Sigmoid colon (tissue), 7 donors: Measurements from ENCODE around the gene KAT8. TPM values are rescaled to one million over a fixed set of nuclear protein-coding genes. Genes with fewer than 3 reads are reported as not detected.

ENCODE experiments used
- DNase-seq: peaks from one replicate; pipeline ENCODE4 v3.0.0-alpha.2; 2019
- H3K27ac ChIP-seq, 4 donors: fragments of 200-600 bp; sonication (generic); one replicate each; pipeline ENCODE4 v1.5.1; 2016 to 2019; ENCODE audit warnings: mild to moderate bottlenecking in 1 of 4
- H3K27me3 ChIP-seq, 3 donors: fragments of 200-600 bp; sonication (generic); one replicate each; pipeline ENCODE4 v1.5.1; 2019; ENCODE audit warnings: mild to moderate bottlenecking in 1 of 3
- H3K36me3 ChIP-seq, 4 donors: fragments of 200-600 bp; sonication (generic); one replicate each; pipeline ENCODE4 v1.5.1; 2016 to 2019
- H3K4me1 ChIP-seq, 4 donors: fragments of 200-600 bp; sonication (generic); one replicate each; pipeline ENCODE4 v1.5.1; 2017 to 2019
- H3K4me3 ChIP-seq, 4 donors: fragments of 200-600 bp; sonication (generic); one replicate each; pipeline ENCODE4 v1.5.1; 2017 to 2019; ENCODE audit warnings: mild to moderate bottlenecking in 2 of 4, moderate library complexity in 1 of 4
- H3K9me3 ChIP-seq, 4 donors: fragments of 200-600 bp in 3 of 4; sonication (generic) in 3 of 4; one replicate each; pipeline versions ENCODE4 v1.5.1 to v1.6.1; 2013 to 2019
- EP300 ChIP-seq, 4 donors: sonication (generic); formaldehyde crosslinking; IDR thresholded peaks; one replicate each; pipeline ENCODE4 v1.6.1; 2017; ENCODE audit warnings: antibody characterized with exemption in 4 of 4
- POLR2A ChIP-seq, 2 donors: fragments of 450-650 bp; IDR thresholded peaks; one replicate each; pipeline ENCODE4 v1.6.1; 2016; ENCODE audit warnings: antibody characterized with exemption in 2 of 2, mild to moderate bottlenecking in 2 of 2, moderate library complexity in 2 of 2
- POLR2AphosphoS5 ChIP-seq, 4 donors: sonication (generic); formaldehyde crosslinking; IDR thresholded peaks; one replicate each; pipeline ENCODE4 v1.6.1; 2017; ENCODE audit warnings: antibody characterized with exemption in 4 of 4
- WGBS, 2 donors: extraction: QIAGEN DNeasy Blood & Tissue Kit; methylation state at CpG; one replicate each; pipeline ENCODE4 v1.1.7; 2013; 5-methylcytosine and 5-hydroxymethylcytosine counted together
- intact Hi-C: fragments of 100-400 bp; cut with DNase I; formaldehyde crosslinking; loops from one replicate; pipeline ENCODE4 v1.15.1; 2023
- polyA plus RNA-seq, 3 donors: library from polyadenylated mRNA; stranded (reverse); fragments of 200-250 nt; gene quantifications; one replicate each; pipeline ENCODE4 v1.2.3, GENCODE V29; 2013
- total RNA-seq, 4 donors: library from RNA; depleted of rRNA; stranded (reverse); fragments of >200 nt; gene quantifications; one replicate each; pipeline ENCODE4 v1.1.0, GENCODE V29; 2016
- TF ChIP-seq, protein P1 (sequence below), 4 experiments: fragments of 450-650 bp in 3 of 4; fragments of 200-600 bp in 1 of 4; IDR thresholded peaks; one replicate each; pipeline ENCODE4 v1.5.1; 2016 to 2019; ENCODE audit warnings: antibody characterized with exemption in 4 of 4, mild to moderate bottlenecking in 3 of 4, moderate library complexity in 2 of 4
- donor health status: healthy with polysubstance abuse.
- donor health status: Bipolar disorder and iron deficiency.
- donor health status: healthy.

The KAT8 gene
- total RNA-seq = 10 to 100 TPM; 57.1 to 65.7 (median 62.5) TPM
- 10 to 100 TPM; 31.2 to 54.0 (median 38.8) TPM for polyA plus RNA-seq

DNA sequence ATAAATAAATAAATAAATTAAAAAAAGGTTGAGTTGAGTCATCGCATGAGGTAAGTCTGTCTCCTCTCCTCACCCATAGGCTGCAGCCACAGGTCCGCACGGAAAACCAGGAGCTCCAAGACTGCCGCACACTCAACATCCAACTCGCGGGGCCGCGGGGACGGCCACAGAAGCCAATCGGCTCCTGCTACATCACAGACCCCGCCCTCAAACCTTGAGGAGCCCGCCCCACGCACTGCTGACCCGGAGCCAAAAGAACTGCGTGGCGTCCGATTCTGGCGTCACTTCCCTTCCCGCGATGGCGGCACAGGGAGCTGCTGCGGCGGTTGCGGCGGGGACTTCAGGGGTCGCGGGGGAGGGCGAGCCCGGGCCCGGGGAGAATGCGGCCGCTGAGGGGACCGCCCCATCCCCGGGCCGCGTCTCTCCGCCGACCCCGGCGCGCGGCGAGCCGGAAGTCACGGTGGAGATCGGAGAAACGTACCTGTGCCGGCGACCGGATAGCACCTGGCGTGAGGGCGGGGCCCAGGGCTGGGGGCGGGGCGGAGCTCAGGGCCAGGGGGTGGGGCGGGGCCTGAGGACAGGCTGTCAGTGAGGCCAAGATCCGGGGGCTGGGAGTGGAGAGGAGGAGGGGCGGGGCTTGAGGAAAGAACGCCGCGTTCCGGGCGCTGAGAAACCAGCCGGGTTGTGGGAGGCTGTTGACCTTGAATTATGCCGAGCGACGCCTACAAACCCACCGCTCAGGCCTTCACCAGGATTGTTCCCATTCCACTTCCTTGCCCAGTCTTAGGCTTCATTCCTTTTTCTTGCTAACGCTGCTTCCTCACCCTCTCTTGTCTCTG is at the start of gene KAT8:
KAT8 (plus strand) TSS at position 281 of the 839 bp plus-strand sequence; CDS start at position 299, 18 bp downstream.
- intact Hi-C loops = loop anchor here (1.0 to 10.0 kb wide), 2 partner anchors 25 to 337 kb away; partner anchors contain the start of gene ARMC5
- WGBS, 2 donors = 0% methylated on average over 68 of the region's 68 CpGs
- H3K36me3 ChIP-seq = peaks cover 12 to 40% (median 29%) of the 10 kb centered on the region in 4 donors
- H3K9me3 ChIP-seq = no peaks in the 10 kb centered on the region
- peak within 1 kb of the TSS; percentile 92 to 98 (median 96) for H3K27ac ChIP-seq
- TF ChIP-seq POLR2AphosphoS5 (IDR thresholded peaks at IDR 0.05) (peak; percentile 89 to 98 (median 95)), EP300 (IDR thresholded peaks at IDR 0.05) (peak in 3 of 4 donors; percentile 27 to 72 (median 38)), POLR2A (IDR thresholded peaks at IDR 0.05) (peak; percentile 60 to 83)
- TF ChIP-seq, protein P1, sequence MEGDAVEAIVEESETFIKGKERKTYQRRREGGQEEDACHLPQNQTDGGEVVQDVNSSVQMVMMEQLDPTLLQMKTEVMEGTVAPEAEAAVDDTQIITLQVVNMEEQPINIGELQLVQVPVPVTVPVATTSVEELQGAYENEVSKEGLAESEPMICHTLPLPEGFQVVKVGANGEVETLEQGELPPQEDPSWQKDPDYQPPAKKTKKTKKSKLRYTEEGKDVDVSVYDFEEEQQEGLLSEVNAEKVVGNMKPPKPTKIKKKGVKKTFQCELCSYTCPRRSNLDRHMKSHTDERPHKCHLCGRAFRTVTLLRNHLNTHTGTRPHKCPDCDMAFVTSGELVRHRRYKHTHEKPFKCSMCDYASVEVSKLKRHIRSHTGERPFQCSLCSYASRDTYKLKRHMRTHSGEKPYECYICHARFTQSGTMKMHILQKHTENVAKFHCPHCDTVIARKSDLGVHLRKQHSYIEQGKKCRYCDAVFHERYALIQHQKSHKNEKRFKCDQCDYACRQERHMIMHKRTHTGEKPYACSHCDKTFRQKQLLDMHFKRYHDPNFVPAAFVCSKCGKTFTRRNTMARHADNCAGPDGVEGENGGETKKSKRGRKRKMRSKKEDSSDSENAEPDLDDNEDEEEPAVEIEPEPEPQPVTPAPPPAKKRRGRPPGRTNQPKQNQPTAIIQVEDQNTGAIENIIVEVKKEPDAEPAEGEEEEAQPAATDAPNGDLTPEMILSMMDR (IDR thresholded peaks at IDR 0.05) = no peak
- peaks cover 0 to 31% (median 21%) of the 10 kb centered on the region in 4 donors for H3K4me1 ChIP-seq
- H3K27me3 ChIP-seq = no peaks in the 10 kb centered on the region
- DNase-seq = peak; percentile 99
- H3K4me3 ChIP-seq = peak within 1 kb of the TSS; percentile 67 to 97 (median 90)

DNA sequence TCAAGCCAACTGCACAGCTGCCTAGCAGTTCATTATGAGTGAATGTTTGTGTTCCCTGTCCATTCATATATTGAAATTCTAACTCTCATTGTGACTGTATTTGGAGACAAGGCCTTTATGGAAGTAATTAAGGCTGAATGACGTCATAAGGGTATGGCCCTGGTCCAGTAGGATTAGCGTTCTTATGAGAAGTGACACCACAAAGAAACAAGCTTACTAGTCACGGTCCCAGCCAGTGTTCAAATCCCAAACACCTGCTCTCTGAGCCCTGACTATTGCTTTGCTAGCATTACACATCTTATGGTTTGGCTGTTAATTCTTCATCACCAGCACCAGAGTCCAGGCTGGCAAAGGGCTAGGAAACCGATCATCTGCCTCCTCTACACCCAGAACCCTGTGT is 45.6 kb upstream of the KAT8 start:
- 27 to 48% methylated on average over 4 of the region's 4 CpGs for WGBS, 2 donors
- DNase-seq = no peak
- intact Hi-C loops = loop anchor here (2.0 kb wide), 1 partner anchor 71 kb away; no protein-coding TSS in a partner anchor
- H3K9me3 ChIP-seq = no peaks in the 10 kb centered on the region
- TF ChIP-seq POLR2A (IDR thresholded peaks at IDR 0.05) (no peak), POLR2AphosphoS5 (IDR thresholded peaks at IDR 0.05) (no peak), EP300 (IDR thresholded peaks at IDR 0.05) (no peak)
- TF ChIP-seq, protein P1 (IDR thresholded peaks at IDR 0.05) = no peak
- peak overlapping the region in 2 of 4 donors; percentile 93 to 96 for H3K27ac ChIP-seq
- H3K4me3 ChIP-seq = peak overlapping the region in 2 of 4 donors; percentile 91 to 99
- H3K36me3 ChIP-seq = peaks cover 4 to 9% (median 8%) of the 10 kb centered on the region in 4 donors
- H3K4me1 ChIP-seq = peaks cover 0 to 31% (median 27%) of the 10 kb centered on the region in 4 donors
- no peaks in the 10 kb centered on the region for H3K27me3 ChIP-seq

DNA sequence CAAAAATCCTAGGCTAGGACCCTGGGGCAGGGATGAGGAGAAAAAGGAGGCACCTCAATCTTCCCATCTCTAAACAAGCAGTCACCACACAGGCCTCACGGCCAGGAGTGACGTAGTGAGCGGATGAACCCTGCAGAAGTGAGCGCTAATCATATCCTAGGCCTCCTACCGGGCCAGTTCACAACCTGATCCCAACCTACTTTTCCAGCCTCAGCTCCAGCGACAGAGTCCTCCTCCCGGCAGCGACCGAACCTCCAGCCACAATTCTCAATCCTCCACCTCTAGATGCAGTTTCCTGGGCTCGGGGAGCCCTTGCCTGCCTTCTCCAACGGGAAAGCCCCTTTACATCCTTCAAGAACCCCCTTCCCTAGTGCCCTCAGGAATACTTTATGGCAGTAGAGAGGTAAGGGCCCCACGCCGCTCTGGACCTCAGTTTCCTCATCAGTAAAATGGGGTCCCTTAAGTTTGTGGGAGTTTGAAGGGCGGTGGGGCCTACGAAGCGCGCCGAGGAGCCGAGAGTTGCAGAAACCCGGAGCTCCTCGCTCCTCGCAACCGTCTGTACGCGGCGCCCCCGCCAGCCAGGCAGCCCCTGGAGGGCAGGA is 44.8 kb upstream of the KAT8 start:
- peak; percentile 61 for DNase-seq
- peak overlapping the region; percentile 93 to 97 (median 96) for H3K27ac ChIP-seq
- H3K36me3 ChIP-seq = peaks cover 11 to 16% (median 14%) of the 10 kb centered on the region in 4 donors
- no peaks in the 10 kb centered on the region for H3K27me3 ChIP-seq
- peak overlapping the region; percentile 91 to 99 (median 97) for H3K4me3 ChIP-seq
- H3K9me3 ChIP-seq = no peaks in the 10 kb centered on the region
- peaks cover 0 to 31% (median 27%) of the 10 kb centered on the region in 4 donors for H3K4me1 ChIP-seq
- intact Hi-C loops = loop anchor here (2.0 kb wide), 1 partner anchor 70 kb away; no protein-coding TSS in a partner anchor
- 1 to 4% methylated on average over 27 of the region's 27 CpGs for WGBS, 2 donors
- TF ChIP-seq, protein P1 (IDR thresholded peaks at IDR 0.05) = no peak
- no peak for TF ChIP-seq EP300 (IDR thresholded peaks at IDR 0.05)
- TF ChIP-seq POLR2AphosphoS5 (IDR thresholded peaks at IDR 0.05) = no peak
- TF ChIP-seq POLR2A (IDR thresholded peaks at IDR 0.05) = no peak

DNA sequence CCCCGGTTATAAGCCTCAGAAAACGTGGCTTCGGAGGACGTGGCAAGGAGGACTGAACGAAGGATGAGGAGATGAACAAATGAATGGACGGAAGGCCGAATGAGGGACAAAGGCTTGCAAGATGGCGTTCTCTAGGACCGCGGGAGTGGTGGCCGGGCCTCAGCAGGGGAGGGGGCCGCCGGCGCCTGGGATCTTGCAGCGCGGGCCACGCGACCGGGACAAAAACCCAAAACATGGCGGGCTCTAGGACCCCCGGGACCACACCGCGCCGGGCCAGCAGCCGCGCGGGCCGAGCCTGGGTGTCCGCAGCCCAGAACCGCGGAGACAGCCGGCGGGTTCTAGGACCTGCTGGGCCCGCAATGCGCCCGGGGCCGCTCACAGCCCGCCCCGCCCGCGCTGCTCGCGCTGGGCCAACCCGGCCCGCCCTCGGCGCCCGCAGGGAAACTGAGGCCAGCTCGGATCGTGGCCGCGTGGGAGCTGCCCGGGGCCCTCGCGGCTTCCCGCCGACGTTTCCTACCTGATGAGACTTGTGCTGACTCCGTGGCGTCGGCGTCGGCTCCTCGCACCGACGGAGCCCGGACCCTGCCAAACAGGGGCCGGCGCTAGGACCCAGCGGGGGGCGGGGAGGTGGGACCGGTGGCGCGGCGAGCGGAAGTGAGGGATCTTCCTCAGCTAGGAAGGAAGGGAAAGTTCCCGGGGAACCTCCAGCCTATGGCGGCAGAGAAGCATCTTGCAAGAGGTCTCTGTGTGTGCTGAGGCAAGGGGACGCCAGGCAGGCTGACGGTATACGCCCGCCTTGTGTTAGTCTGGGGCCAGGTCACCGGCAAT is 44.1 kb upstream of the KAT8 start:
- TF ChIP-seq POLR2AphosphoS5 (IDR thresholded peaks at IDR 0.05) = peak; percentile 10 to 34 (median 24)
- peak in 1 of 2 donors; percentile 27 for TF ChIP-seq POLR2A (IDR thresholded peaks at IDR 0.05)
- TF ChIP-seq, protein P1 (IDR thresholded peaks at IDR 0.05) = peak in 1 of 4 experiments; percentile 10
- peak in 1 of 4 donors; percentile 48 for TF ChIP-seq EP300 (IDR thresholded peaks at IDR 0.05)
- 1% methylated on average over 83 of the region's 83 CpGs for WGBS, 2 donors

More for the DNA sequence above, 44.1 kb upstream of the KAT8 start:
- no peaks in the 10 kb centered on the region for H3K9me3 ChIP-seq
- peak; percentile 95 for DNase-seq
- intact Hi-C loops = loop anchor here (2.0 kb wide), 1 partner anchor 69 kb away; no protein-coding TSS in a partner anchor
- H3K27me3 ChIP-seq = no peaks in the 10 kb centered on the region
- peaks cover 16 to 24% (median 21%) of the 10 kb centered on the region in 4 donors for H3K36me3 ChIP-seq
- peak overlapping the region; percentile 91 to 99 (median 97) for H3K4me3 ChIP-seq
- H3K27ac ChIP-seq = peak overlapping the region; percentile 93 to 97 (median 96)
- H3K4me1 ChIP-seq = peaks cover 0 to 31% (median 27%) of the 10 kb centered on the region in 4 donors
